Mucosa of stomach (tissue), 1 donor: Measurements from ENCODE around the gene ZNF407.

Experiments
- H3K27me3 ChIP-seq: one replicate; pipeline ENCODE4 v1.7.0; 2013; ENCODE audit warnings: mild to moderate bottlenecking, low read length; ENCODE audit not compliant: control insufficient read depth, insufficient read depth
- H3K36me3 ChIP-seq: one replicate; pipeline ENCODE4 v1.7.0; 2013; ENCODE audit warnings: low read length; ENCODE audit not compliant: control insufficient read depth, insufficient read depth
- H3K4me1 ChIP-seq: one replicate; pipeline ENCODE4 v1.7.0; 2013; ENCODE audit warnings: mild to moderate bottlenecking, low read length; ENCODE audit not compliant: control insufficient read depth, insufficient read depth
- H3K4me3 ChIP-seq: one replicate; pipeline ENCODE4 v1.7.0; 2013; ENCODE audit warnings: low read length
- H3K9ac ChIP-seq: one replicate; pipeline ENCODE4 v1.7.0; 2013; ENCODE audit warnings: mild to moderate bottlenecking, low read length, moderate library complexity
- H3K9me3 ChIP-seq: one replicate; pipeline ENCODE4 v1.7.0; 2013; ENCODE audit warnings: mild to moderate bottlenecking, low read length, moderate library complexity; ENCODE audit not compliant: control insufficient read depth
- donor health status: Pancreatic carcinoma.

ZNF407 gene

DNA sequence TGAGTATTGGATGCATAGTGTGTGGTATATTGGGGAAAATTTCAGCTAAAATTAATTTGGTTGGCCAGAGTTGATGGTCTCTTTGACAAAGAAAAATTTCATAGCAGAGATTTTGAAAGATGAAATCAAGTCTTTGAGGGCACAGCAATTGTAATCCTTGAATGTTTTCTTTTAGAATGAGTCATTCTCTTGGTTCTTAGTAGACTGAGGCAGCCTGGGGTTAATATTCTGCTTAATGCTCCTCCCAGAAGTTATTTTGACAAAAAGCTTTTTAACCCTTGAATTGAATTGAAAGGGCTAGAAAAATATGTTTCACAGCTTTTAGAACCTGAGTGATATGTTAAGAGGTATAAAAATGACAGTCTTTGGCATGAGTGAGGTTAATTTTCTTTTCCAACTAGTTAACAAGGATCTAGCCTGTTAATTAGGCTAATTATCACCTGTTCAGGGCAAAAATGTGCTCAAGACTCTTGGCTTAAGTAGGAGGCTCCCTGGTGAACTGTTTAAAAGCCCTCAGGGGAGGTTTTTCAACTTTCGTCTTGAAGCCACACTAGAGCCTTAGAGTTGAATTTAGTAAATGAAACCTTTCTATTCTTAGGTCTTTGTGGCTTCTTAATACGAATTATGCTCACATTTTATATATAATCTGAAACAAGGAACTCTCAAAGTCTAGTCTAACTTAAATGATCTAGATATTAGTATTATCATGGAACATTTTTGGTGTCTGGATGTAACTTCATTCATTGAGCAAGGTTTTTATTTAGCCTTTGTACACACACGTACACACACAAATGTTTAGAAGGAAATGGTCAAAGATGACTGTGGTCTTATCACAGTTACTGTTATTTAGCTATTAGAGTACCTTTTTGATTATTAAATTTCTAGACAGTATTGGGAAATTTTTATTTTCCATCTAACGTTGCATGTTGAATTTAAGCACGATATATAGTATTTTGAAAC is 272.5 kb downstream of the ZNF407 start:
- Histone ChIP-seq H3K27me3 (no peaks in the 10 kb centered on the region), H3K36me3 (no peaks in the 10 kb centered on the region), H3K9ac (no peak overlapping the region), H3K4me3 (no peak overlapping the region), H3K4me1 (no peaks in the 10 kb centered on the region), H3K9me3 (no peaks in the 10 kb centered on the region)

DNA sequence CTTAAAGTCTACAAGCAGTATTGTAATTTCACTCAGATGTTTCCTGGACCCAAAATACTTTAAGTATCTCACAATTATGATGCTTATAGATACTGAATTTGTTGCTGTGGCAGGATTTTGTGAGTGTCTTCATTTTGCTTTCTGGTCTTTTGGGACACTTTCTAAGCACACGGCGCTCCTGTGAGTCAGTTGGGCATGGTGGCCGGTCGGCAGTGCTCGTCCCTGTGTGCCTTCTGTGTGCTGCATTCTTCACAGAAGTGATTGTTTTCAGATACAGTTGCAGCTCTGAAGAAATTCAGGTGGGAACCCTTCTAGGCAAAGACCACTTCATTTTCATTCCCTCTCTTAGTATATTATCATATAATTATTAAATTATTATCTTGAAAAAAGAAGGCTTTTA is 273.3 kb downstream of the ZNF407 start:
- no peaks in the 10 kb centered on the region for H3K27me3 ChIP-seq

DNA sequence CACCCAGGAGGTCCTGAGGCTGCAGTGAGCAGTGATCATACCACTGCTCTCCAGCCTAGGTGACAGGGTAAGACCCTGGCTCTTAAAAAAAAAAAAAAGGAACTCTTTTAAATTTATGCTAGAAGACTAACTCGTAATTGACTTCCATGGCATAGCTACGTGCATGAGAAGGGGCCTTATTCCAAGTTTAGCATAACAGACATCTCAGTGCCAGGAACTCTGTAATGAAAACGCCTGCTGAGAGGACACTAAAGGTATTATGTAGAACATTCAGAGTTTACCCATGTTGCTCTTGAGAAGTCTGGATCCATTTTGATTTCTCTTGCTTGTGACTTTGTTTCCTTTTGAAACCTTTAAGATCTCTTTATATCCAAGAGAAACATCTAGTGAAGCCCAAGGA is 276.0 kb downstream of the ZNF407 start:
- Histone ChIP-seq H3K27me3 (no peaks in the 10 kb centered on the region), H3K4me1 (no peaks in the 10 kb centered on the region), H3K9me3 (no peaks in the 10 kb centered on the region), H3K9ac (no peak overlapping the region), H3K36me3 (no peaks in the 10 kb centered on the region), H3K4me3 (no peak overlapping the region)

More for the DNA sequence above, 273.3 kb downstream of the ZNF407 start:
- no peaks in the 10 kb centered on the region for H3K36me3 ChIP-seq
- H3K4me1 ChIP-seq: no peaks in the 10 kb centered on the region
- no peak overlapping the region for H3K4me3 ChIP-seq
- no peaks in the 10 kb centered on the region for H3K9me3 ChIP-seq
- H3K9ac ChIP-seq: no peak overlapping the region

DNA sequence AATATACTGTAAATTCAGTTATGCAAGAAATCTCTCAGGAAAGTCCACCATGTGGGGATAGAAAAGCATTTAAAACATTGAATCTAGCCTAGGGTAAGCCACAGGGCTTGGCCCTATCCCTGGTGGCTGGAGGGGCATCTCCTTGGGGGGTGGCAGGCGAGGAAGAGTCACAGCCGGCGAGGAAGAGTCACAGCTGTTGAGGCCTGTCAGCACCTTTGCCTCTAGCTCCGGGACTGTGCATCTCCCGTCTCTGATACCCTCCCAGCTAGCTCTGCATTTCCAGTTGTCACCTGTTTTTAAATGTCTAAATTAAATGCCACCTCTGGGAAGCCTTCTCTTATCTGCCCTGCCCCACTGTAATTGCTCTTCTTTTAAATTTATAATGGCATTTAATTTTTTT is 276.7 kb downstream of the ZNF407 start:
- no peaks in the 10 kb centered on the region for H3K4me1 ChIP-seq
- no peak overlapping the region for H3K9ac ChIP-seq
- H3K9me3 ChIP-seq: no peaks in the 10 kb centered on the region
- no peaks in the 10 kb centered on the region for H3K36me3 ChIP-seq
- no peak overlapping the region for H3K4me3 ChIP-seq
- no peaks in the 10 kb centered on the region for H3K27me3 ChIP-seq

DNA sequence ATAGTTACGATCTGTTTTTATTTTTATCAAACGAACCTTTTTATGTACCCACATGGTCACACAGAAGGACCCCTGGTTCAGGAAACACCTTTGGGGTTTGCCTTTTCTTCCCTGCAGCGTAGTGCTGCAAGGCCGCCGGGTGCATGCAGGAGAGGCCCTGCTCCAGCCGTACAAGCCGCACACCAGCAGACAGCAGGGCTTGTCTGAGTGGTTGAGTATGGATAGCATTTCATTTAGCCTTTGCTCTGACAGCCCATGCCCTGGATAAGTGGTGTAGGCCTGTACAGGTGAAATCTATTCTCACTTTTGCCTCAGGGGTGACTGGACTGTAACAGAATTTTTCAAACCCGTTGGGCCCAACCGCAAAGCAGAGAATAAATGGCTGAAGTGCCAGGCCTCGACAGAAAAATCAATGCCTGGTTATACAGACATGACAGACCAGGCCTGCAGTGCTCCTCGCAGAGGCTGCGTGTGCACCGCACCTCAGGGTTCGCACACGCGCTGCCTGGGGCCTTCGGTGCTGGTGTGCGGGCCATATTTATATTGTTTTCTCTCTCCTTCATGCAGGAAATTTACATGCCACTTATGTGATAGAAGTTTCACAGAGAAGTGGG is 279.1 kb downstream of the ZNF407 start:
- H3K36me3 ChIP-seq: no peaks in the 10 kb centered on the region
- no peak overlapping the region for H3K9ac ChIP-seq
- no peak overlapping the region for H3K4me3 ChIP-seq
- H3K27me3 ChIP-seq: no peaks in the 10 kb centered on the region
- H3K9me3 ChIP-seq: no peaks in the 10 kb centered on the region
- no peaks in the 10 kb centered on the region for H3K4me1 ChIP-seq

DNA sequence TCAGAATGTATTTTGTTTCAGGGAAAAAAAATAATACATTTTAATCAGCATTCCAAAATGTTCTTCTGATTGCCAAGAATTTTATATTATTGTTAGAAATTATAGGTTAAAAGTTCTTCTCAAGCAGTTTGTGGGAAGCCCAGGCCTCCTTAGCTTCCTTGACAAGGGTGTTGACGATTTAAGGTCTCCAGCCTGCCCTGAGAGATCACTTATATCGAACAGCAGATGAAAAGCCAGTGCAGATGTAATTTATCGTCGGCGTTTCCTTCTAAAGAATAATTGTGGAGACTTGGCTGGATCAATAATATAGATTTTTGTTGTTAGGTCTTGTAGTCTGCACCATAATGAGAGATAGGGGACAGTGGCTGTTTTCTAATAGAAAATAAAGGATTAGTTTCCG is 280.6 kb downstream of the ZNF407 start:
- H3K4me3 ChIP-seq: no peak overlapping the region
- H3K9me3 ChIP-seq: no peaks in the 10 kb centered on the region
- H3K36me3 ChIP-seq: no peaks in the 10 kb centered on the region
- H3K27me3 ChIP-seq: no peaks in the 10 kb centered on the region
- H3K4me1 ChIP-seq: peaks cover 4% of the 10 kb centered on the region
- H3K9ac ChIP-seq: no peak overlapping the region

DNA sequence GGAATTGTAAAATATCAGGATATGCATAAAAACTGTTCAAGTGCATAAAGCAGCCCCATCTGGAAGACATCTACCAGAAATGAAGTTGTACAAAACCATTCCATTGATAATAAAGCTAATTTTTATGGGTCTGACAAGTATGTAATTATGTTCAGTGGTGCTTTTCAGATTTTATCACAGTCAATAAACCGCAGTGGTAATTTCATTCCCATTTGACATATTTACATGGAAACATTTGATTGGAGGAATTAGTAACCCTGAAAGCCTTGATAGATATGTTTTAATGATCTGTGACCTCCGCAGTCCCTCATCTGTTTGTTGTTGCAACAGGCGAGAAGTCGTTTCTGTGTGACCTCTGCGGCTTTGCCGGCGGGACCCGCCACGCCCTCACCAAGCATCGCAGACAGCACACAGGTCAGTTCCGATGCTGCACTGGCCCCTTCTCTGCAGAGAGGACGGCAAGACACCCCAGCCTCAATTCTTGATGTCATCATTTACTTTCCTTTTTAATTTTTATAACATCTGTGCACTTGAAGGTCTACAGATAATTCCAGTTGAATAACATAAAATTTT is 283.1 kb downstream of the ZNF407 start:
- peaks cover 8% of the 10 kb centered on the region for H3K4me1 ChIP-seq
- no peaks in the 10 kb centered on the region for H3K36me3 ChIP-seq

DNA sequence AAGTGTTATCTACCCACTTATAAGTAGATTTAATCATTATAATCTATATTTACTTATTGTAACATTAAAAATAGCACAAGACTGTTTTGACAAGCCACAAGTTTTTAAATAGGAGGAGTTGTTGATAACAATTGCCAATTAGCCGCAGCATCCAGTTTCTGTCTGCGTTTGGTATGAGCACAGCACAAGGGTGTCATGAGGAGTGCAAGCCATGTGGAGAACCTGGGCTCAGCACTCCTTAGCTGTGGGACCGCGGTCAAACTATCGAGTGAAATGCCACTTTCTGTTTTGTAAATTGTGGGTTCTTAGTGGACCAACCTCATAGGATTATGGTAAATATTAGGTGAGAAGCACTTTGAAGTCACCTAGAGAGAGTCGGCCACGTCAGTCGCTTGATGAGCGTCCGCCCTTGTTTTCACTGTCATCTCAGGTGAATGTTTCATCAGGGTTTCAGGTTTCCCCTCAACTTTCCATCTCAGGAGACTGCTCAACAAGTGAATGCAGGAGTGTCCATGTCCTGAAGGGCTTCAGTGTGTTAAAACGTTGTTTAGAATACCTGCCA is 294.5 kb downstream of the ZNF407 start:
- H3K9ac ChIP-seq: no peak overlapping the region
- no peak overlapping the region for H3K4me3 ChIP-seq
- no peaks in the 10 kb centered on the region for H3K36me3 ChIP-seq
- H3K9me3 ChIP-seq: no peaks in the 10 kb centered on the region
- no peaks in the 10 kb centered on the region for H3K4me1 ChIP-seq
- no peaks in the 10 kb centered on the region for H3K27me3 ChIP-seq

More for the DNA sequence above, 283.1 kb downstream of the ZNF407 start:
- H3K27me3 ChIP-seq: no peaks in the 10 kb centered on the region
- H3K9ac ChIP-seq: no peak overlapping the region
- H3K9me3 ChIP-seq: no peaks in the 10 kb centered on the region
- H3K4me3 ChIP-seq: no peak overlapping the region

DNA sequence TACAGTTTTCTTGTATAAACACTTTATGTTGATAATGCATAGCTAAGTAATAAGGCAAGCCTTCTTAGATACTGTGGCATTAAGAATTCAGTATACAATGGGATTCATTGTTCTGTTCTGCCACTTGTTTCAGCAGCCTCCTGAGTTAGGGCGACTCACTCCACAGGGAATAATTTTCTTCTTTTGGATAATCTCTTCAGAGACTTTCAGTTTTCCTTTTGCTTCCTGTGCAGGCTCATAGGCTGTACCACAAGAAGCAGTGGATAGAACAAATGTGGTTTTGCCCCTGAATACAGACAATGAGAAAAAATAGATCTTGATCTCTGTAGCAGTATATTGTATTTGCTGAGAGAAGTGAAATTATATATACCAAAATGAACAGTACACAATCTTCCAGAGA is 298.0 kb downstream of the ZNF407 start:
- Histone ChIP-seq H3K9ac (no peak overlapping the region), H3K9me3 (no peaks in the 10 kb centered on the region), H3K36me3 (no peaks in the 10 kb centered on the region), H3K4me1 (no peaks in the 10 kb centered on the region), H3K27me3 (no peaks in the 10 kb centered on the region), H3K4me3 (no peak overlapping the region)

DNA sequence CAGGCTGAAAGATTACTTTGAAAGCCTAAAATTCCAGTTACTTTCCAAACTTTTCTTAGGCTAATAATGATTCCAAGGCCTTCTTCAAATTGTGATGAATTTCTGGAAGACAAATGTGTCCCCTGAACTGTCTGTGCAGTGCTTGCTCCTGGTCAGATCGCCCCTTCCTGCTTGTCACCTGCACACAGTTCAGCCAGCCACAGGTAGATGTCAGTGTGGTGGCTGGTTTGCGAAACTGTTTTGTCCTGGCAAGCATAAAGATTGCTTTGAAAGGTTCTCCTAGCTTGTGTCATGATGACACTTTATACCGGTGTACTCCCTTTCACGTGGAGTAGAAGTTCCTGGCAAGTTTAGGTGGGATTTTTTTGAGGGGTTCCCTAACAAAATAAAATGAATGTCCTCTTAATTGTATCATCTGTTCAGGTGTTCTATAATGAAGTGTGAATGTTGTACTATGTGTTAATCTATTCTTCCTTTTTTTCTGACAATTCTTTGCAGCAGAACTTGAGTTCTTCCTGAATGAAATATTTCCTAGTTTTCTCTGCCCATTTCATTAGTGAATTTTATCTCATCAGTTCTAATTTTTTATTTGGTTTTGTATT is 298.8 kb downstream of the ZNF407 start:
- H3K9ac ChIP-seq: no peak overlapping the region
- no peaks in the 10 kb centered on the region for H3K9me3 ChIP-seq
- H3K36me3 ChIP-seq: no peaks in the 10 kb centered on the region
- H3K4me3 ChIP-seq: no peak overlapping the region
- H3K27me3 ChIP-seq: no peaks in the 10 kb centered on the region
- no peaks in the 10 kb centered on the region for H3K4me1 ChIP-seq

DNA sequence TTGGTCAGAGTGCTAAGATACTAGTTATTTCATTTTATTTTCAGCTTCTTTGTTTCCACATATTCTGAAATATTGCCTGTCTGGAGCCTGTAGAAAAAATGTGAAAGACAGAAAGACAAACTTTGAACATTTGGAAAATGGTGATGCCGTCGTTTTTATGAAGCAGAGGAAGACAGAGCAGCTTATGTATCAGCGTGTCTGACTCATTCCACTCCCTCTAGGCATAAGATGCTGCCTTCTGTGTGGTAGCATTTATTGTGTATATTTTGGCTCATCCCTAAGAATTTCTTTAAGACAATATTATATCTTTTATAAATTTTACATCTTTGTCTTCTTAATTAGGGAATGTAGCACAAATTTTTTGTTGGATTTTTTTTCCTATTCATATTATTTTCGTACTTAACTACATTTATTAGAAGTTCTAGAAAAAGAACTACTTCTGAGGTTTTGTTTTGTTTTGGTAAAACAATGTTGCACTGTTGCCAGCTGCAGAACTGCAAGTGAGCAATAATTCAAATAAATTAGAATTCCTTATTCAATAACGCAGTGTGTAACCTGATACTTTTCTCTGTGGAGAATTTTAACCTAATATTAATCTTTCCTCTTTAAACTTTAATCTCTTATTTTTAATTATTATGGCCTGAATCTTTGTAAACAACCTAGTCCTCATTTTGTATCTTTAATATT is 300.4 kb downstream of the ZNF407 start:
- H3K36me3 ChIP-seq: no peaks in the 10 kb centered on the region
- H3K9me3 ChIP-seq: no peaks in the 10 kb centered on the region
- no peak overlapping the region for H3K4me3 ChIP-seq
- no peaks in the 10 kb centered on the region for H3K27me3 ChIP-seq
- H3K9ac ChIP-seq: no peak overlapping the region
- no peaks in the 10 kb centered on the region for H3K4me1 ChIP-seq
